Stimulated activated CD4-positive, alpha-beta T cell treated with anti-CD3 and anti-CD28 coated beads, Interleukin-1b, Interleukin-23, amount 100 ng/mL, for 4 hours (primary cell): ENCODE measurements around the gene FAM170B.

Source experiments
- DNase-seq, 2 donors: peaks; one replicate each; pipeline ENCODE4 v3.0.0-alpha.2; 2020; ENCODE audit warnings: low read depth in 2 of 2

Gene FAM170B

DNA sequence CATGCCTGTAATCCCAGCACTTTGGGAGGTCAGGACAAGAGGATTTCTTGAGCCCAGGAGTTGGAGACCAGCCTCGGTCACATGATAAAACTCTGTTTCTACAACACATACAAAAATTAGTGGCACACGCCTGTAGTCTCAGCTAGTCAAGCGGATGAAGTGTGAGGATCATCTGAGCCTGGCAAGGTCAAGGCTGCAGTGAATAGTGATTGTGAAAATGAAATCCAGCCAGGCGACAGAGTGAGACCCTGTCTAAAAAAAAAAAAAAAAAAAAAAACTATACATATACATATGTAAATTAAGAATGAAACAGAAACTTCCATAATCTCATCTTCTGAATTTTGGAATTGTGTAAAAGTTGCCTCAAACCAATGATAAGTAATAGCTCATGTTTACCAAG, 18.2 kb upstream of the FAM170B start:
- DNase-seq: no peak

DNA sequence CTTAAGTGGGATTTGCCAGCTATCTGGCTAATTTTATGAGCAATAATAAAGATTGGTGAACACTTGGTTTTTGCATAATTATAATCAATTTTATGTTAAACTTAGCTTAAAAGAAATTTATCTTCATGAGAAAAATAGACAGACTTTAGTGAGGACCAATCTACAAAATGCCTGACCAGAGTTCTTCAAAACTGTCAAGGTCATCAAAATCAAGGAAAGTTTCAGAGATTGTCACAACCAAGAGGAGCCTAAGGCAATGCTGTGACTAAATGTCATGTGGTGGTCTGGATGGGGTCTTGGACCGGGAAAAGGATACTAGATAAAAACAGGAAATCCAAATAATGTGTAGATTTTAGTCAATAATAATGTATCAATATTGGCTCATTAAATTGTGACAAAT, 17.7 kb upstream of the FAM170B start:
- DNase-seq: no peak

DNA sequence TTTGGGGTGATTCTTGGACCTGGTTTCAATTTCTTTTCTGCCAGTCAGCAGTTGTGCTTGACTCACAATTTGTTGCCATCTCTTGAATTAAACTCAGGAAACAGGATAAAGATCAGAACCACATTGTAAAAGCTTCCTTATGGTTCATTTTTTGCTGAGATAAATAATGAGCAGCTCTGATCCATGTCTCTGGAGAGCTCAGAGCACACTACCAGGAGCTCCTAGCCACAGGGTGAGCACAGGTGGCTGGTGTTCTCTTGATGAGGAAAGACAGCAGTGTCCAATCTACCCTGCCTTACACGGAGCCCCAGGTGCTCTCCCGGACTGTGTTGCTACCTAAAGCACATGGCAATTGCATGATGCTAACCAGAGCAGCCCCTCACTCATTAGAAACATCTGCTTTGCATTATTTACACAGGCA, 17.2 kb upstream of the FAM170B start:
- DNase-seq: no peak

DNA sequence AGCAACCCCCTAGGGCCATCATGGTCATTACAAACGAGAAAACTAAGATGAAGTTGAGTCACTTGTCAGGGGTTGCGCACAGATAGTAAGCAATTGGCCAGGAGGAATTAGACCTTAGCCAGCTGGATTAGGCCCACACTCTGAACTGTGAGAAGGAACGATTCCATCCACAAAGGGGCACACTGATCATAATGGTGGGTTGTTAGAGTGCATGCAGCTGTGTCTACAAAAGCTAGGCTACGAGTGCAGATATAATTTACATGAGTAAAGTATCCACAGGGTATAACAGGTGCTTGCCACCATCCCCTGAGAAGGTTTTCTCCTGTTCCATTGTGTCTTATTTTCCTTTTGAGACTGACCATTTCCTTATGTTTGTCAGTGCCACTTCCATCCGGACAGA, 16.6 kb upstream of the FAM170B start:
- DNase-seq: no peak

DNA sequence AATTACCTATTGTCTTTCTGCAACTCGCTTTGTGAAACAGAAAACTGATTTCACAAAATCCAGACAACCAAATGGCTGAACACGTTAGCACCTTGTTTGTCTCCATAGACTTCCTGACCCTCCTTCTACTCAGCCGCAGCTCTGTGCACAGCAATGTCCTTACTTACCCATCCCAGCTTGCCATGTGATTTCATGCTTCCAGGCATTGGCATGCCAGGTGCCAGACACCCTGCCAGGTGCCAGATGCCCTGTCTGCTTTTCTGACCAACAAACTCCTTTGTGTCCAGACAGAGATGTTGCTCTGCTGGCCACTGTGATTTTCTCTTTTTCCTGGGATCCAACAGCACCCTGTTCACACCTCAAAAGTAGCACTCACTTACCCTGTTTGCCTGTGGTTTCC, 16.1 kb upstream of the FAM170B start:
- no peak for DNase-seq

DNA sequence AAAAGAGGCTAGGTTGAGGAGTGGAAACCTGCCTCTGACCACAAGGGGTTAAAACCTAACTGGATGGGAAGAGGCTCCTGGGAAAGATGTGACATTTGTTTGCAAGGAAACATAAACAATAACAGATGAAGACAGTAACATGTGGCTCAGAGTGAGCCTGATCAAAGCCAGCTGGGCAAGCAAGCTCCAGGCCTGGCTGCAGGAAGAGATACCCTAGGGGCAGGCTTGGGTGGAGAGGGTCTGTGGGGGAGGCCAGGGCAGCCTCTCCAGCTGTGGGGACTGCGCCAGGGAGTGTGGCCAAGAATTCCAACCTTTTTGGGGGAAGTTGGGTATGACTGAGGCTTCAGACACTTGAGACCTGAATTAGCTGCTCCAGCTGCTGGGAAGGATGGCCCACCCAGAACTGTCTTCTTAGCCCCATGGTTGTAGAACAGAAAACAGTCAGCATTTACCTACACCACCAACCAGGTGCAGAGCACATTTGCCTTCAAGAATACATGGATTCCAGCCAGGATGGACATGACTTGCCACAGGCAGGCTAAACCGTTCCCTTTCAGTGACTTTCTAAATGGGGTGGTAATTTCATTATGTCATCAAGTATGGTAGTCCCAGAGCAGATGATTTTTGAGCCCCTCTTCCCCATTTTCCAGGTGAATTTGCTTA, 10.4 kb upstream of the FAM170B start:
- DNase-seq: no peak

DNA sequence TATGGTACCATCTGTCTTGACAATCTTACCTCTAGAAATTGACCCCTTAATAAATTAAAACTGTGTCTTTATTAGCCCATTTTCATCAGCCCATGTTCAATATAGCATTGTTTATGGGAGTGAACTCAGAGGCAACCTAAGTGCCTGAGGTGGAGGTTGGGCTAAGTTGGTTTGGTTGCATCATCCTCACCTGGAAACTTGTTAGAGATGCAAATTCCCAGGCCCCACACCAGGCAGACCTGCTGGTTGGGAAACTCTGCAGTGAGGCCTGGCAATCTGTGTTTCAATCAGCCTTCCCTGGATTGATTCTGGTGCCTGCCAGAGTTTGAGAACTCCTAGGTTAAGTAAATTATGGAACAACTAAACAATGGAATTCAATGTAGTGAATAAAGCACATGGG, 9.4 kb upstream of the FAM170B start:
- no peak for DNase-seq

DNA sequence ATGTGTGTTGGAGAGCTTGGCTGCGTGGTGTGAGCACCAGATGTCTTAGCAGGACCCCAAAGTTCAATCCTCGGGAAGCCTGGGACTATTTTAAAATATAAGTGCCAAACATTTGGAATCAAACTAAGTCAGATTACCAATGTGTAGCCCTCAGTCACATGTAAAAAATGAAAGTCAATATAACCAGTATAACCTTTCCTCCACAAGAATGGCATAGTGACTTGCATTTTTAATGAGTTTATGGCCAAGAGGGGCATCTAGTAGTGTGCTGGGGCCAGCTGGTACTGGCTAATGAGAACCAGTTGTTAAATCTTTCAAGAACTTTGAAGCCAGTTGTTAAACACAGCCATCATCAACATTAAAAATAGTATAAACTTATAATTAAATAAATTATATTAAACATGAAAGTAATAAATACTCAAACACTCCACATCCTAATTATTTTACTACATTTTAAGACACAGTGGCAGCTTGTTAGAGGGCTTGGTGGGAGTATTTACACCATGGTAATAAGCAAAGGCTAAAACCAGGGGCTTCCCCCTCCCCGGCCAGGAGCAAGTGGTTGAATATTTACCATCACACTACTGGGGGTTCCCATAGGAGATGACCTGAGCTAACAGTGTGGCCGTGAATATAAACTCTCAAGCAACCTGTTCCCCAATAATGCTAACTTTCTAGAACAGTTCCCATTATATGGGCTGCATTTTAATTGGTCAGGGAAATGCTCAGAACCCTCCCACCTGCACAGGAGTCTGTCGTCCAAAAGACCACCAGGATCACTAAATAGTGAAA, 7.9 kb upstream of the FAM170B start:
- DNase-seq: no peak

DNA sequence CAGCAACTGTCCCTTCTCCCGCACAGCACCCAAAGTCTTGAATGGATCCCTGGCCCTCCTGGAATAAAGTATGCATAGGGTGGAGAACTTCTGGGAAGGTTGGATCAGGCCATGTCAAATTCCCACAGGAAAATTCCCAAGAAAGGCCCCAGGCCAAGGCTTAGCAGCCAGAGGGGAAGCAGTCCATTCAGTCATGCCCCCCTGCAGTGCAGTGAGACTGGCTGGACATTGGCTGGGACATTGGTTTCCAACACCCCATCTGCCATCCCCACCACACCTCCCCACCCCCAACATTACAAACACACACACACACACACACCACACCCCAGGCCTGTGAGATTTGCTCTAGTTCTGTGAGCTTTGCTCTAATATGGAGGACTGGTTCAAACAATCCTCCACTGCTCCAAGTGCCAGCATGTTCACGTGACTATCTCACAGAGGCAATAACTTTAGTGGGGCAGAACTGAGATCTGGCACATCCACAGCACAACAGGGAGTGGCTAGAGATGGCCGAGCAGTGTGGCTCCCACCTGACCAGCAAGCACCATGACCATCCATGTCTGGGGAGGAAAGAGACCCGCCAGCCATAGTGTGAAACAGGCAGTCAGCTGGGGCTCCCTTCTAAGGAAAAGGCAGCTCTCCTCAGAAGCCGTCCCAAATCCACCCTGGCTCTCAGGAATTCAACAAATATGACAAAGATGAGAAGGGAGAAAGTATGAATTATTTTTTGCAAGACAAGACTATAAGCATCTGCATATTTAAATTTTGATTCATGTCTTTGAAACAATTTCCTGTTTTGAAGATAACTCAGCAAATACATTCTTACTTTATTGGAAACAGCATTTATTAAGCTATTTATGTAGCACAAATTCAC, 6.7 kb upstream of the FAM170B start:
- no peak for DNase-seq

DNA sequence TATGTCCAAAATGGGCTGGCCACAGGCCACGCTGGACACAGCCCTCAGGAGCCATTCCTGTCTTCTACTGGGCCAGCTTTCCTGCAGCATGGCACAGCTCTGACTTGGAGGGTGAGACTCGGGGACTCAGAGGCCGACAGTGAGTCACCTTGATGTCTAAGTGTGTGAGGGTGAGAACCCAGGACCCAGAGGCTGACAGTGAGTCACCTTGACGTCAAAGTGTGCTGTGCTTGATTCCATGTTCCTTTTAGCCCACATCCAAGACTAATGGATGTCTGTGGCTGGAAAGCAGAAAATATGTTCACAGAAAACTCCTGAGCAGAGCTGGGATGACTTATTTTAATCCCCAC, 6.0 kb upstream of the FAM170B start:
- no peak for DNase-seq

DNA sequence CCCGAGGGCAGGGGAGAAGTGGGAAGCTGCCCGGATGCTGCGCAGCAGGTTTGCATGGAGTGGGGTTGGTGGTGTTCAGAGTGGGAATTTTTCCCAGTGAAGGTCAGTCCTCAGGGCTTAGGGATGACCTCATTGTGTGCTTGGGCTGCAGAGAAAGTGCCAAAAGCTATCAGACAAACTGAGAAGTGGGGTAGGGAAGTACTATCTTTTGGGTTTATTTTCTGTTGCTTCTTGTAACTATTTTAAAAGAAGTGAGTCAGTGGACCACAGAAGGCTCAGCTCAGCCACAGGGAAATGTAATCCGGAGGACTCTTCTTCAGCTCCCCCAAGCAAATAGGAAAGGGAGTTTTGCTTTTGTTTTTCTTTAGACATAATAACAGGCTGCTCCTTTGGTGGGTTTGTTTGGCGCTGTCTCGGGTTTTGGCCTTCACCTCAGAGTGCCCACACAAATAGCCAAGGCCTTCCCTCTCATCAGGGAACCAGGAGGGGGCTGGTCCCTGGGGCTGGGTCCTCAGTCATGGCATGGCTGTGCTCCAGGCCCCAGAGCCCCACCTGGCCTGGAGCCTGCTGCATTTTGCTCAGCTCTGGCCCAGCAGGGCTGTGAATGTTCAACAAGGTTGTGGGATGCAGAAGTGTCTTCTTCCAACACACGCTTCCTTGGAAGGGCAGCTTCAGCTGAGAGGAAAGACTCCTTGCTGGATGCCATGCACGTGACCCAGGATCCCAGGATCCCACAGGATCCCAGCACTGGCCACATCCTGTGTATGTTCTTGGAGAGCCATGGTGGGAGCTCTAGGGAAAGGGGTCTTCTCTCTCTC, 5.4 kb upstream of the FAM170B start:
- no peak for DNase-seq

DNA sequence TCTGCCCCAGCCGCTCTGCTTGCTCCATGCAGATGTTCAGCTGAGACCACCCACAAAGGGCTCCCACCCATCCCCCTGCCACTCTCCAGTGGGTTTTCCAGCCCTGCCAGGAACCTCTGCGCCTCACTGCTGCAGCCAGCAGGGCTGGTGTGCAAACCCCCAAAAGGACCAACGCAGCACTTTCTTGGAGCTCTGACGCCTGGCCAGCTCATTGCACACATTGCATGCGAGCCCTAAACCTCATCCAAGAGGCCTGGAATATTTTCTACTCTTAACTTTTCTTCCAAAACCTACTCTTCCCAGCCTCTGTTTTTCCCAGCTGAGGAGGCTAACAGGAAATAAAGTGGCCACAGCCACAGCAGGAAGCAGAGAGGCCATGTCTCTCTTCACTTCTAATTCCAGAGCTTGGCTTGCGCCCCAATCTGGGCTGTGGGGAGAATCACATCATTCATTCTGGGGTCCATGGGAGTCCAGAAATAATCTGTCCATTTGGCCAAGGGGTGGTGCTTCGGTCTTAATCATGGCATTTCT, 4.6 kb upstream of the FAM170B start:
- no peak for DNase-seq

DNA sequence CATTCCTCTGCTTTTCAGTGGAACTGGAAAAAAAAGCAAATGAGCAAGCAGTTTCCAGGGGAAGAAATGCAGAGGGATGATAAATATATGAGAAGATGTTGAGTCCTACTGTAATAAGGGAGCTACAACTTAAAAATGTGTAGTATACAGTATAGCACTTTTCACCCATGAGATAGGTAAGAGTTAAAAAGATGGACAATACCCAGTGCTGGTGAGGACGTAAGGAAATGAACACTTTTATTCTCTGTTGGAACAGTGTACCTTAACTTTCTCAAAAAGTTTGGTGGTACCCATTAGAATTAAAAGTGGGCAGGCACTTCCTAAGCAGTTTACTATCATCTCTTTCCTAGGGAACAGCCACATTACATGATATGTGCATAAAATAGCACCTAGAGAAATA, 2.7 kb upstream of the FAM170B start:
- no peak for DNase-seq

DNA sequence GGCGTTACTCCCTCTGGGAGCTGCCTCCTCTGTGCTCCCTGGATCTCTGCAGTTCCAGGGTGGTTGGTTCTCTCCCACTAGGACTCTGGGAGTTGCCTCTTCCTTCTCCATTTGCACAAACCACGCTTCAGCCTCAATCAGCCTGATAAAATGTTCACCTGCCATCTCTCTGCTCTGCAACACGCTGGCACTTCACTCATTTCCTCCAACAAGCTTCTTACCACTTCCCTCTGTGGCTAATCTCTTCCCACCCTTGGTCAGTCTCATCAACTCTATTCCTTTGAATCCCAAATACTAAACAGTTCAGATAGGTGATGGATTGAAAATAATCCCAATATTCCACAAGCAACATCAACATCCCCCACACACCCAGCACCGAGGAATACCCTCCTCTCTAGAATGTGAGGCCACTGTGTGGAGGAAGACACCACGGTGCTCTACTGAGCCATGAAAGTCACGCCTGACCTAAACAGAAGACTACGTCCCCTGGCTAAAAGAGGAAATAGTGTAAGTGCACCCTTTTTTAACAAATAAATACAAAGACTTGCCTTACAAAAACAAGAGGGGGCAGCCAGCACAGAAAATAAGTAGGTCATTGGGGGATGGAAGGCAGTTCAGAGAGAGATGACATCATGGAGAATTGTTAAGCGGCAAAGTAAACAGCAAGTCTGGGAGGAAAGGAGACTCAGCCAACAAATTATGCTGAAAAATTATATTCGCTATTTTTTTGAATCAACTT, 1.9 kb upstream of the FAM170B start:
- no peak for DNase-seq

DNA sequence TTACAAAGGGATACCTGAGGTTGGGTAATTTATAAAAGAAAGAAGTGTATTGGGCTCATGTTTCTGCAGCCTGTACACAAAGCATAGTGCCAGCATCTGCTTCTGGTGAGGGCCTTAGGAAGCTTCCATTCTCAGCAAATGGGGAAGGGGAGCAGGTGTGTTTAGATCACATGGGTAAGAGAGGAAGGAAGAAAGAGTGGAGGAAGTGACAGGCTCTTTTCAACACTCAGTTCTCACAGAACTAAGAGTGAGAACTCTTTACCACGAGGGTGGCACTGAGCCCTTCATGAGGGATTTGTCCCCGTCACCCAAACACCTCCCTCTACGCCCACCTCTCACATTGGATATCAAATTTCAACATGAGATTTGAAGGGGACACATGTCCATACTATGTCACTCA, 506 bp upstream of the FAM170B start:
- no peak for DNase-seq

DNA sequence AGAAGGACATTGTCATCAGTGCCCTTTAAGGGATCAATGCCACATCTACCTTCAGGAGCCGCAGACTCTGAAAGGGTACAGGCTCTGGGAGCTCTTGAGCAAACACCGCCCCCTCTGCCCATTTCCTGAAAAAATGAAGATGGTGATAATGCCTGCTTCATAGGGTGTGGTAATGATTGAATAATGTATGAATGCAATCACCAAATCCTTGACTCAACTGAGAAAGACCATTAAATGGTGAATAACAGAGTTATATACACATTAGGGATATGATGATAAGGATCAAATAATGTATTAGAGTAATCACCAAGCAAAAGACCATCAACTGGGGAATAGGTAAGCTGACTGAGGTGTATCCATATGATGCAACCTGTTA, 1.5 kb downstream of the FAM170B start:
- no peak for DNase-seq

DNA sequence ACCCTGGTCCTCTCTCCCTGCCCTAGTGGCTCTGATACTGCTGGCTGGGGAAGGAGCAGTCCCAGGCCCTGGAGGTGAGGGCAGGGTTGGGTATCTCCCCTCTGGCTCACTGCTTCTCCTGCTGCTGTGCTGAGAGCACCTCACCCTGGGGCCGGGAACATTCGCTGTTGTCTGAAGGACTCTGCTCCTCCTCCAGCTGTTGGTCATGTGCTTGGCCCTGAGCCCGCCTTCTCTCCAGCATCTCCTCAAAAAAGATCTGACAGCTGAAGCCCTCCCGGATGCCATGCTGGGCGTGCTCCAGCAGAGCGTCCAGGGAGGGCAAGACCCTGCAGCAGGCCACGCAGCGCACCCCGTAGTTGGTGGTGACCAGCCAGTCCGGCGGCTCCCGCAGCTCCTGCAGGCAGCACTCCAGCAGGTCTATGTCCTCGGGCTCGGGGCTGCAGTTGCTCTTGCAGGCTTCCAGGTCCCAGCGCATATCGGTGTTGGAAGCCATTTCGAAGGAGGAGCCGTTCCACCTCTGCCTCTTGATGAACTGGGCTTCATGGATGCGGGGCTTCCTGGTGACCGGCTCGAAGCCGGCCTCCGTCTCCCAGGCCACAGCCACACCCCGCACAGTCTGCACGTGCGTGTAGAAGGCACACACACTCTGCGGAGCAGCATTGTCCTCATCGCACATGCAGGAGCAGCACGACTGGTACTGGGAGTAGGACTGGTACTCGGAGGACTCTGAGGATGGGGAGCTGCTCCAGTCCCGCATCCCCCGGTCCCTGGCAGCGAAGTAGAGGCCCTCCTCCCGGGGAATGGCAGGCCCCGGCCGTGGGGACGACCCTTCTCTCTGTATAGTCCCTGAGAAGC, 2.1 kb downstream of the FAM170B start:
- no peak for DNase-seq

DNA sequence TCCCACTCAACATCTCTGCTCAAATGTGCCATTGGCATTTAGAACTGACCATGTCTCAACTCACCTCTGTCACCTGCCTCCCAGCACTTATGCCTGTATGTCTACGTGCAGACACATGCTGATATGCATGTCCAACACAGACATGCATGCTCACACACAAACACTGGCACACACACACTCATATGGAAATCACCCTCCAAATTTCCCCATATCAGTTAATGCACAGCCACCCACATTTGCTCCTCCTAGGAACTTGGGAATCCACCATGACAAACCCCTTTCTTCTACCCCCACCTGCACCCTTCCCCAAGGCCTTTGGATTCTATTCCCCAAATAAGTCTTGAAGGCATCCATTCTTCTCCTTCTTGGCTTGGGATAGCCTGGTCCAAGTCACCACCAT, 4.4 kb downstream of the FAM170B start:
- no peak for DNase-seq

DNA sequence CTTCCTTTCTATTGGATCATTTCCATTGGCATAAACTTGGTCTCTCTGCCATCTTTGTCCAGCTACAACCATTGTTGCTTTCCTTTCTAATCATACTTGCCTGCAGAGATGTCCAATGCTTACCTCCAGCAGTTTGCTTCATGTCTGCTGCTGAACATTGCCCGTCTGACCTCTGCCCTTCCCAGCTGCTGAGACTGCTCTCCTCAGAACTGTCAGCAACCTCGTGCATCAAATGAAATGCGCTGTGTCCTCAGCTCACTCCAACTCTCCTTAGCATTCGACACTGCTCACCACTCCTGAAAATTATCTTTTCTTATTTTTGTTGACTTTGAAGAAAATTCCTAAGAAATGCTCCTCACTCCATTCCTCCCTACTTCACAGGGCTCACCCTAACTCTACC, 5.0 kb downstream of the FAM170B start:
- DNase-seq: no peak
